Skin of body (tissue), 2 donors: ENCODE measurements around the gene DNM3. TPM values are rescaled to one million over a fixed set of nuclear protein-coding genes. Genes with fewer than 3 reads are reported as not detected.
"Not testable (repeated sequence)": the region's sequence is repeated elsewhere in the genome, so short reads cannot be mapped to it uniquely, and the experiment has no call there.

Source experiments
- DNase-seq: peaks from one replicate; lab custom pipeline; 2025; lab: John Stamatoyannopoulos, UW
- total RNA-seq: library from RNA; depleted of rRNA; stranded (reverse); fragments of >200 nt; gene quantifications from one replicate; pipeline ENCODE4 v1.2.3, GENCODE V29; 2014

Gene DNM3
- 5.2 TPM for total RNA-seq

GRCh38 chr1:171841050-171841910 is at the start of gene DNM3:
TSS of gene DNM3 (plus strand) at chr1:171841498. CDS start at chr1:171841657, 159 bp downstream.
- peak; percentile 49 for DNase-seq

DNA sequence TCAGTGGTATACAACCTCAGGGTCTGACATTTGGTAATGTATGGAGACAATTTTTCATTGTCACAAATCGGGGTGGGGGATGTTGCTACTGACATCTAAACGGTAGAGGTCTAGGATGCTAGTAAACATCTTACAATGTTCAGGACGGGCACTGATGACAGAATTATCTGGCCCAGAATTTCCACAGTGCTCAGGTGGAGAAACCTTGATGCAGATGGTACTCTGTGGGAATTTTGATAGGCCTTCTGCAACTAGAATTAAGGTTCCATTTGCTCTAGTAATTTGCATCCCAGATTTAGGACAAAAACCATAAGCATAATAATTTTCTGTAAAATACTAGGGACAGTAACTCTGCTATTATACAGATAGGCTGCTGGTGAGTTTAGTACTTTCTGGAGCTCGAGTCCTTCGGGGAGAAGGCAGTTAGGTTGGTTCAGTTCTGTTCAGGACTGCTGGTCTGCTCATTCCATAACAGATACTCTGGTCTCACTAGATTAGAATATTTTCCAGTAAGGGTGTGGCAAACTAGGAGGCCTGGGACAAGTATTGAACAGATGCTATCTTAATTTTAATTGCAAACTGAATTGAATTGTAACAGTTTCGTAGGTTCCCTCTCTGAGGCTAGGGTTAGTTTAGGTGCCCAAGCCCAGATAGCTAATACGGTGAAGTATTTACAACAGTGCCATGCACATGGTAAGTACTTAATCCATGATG is 48.5 kb upstream of the DNM3 start:
- DNase-seq, result no peak

DNA sequence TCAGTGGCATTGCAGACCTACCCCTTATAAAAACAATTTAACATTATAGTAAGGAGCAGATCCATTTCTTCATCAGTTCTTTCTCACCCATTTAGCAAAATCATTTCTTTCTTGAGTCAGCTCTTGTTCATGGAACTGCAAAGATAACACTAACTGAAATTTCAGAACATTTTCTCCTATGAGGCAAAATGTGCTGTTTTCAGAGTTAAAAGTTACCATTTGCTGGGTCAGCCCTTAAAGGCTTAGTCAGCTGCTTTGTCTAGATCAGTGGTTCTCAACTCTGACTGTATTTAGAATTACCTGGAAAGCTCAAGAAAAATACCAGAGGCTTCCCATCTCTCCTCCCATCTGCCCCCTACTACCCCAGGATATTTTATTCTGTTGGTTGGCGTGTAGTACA is 47.7 kb upstream of the DNM3 start:
- DNase-seq, result no peak

- DNase-seq, result no peak
These were observed 47.2 kb upstream of the DNM3 start for GRCh38 chr1:171794085-171794484.

DNA sequence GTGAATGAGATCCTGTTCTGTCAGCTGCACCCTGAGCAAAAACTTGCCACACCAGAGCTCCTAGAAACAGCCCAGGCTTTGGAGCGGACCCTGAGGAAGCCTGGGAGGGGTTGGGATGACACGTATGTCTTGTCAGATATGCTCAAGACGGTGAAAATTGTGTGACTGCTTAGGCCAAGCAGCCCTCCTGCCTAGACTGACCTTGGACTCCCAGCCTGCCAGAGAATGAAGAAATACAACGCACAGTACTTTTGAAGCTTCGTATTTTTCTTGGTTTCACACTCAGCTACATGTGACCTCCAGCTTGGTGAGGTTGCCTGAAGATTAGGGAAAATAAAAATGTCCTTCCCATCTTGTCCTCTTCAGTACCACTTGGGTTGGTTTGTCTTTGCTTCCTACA is 44.7 kb upstream of the DNM3 start:
- no peak for DNase-seq

DNA sequence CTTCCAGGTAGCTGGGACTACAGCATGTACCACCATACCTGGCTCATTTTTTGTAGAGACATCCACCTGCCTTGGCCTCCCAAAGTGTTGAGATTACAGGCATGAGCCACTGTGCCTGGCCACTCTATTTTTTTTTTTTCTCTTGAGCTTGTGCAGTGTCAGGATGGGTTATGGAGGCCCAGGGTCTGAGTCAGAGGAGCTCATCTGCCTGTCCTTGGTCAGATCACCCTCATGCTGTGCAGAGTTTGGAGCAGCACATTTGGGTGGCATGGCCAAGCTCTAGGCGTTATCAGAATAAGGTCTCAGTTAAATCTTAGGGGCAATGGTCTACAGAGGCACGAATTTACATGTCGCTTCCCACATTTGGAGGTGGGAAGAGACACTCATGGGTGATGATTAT is 43.0 kb upstream of the DNM3 start:
- DNase-seq, result no peak

DNA sequence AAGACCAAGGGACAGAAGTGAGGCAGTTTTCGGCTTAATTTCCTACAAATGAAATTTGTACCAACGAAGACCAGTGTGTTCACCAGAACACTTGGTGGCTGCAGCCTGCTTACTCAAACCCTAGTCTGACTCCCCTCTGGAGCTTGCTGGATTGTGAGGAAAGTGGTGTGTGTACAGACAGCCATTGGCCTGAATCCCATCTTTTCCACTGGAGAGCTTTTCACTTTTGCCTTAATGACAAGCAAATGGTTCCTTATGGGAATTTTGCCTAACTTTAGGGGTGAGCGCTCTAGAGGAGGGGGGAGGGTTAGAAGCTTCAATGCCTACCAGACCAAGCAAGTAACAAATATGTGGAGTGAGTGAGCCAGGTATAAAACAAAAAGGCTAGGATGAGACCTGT is 42.5 kb upstream of the DNM3 start:
- DNase-seq, result peak; percentile 6

- no peak for DNase-seq
These were observed 42.1 kb upstream of the DNM3 start for GRCh38 chr1:171799166-171799565.

DNA sequence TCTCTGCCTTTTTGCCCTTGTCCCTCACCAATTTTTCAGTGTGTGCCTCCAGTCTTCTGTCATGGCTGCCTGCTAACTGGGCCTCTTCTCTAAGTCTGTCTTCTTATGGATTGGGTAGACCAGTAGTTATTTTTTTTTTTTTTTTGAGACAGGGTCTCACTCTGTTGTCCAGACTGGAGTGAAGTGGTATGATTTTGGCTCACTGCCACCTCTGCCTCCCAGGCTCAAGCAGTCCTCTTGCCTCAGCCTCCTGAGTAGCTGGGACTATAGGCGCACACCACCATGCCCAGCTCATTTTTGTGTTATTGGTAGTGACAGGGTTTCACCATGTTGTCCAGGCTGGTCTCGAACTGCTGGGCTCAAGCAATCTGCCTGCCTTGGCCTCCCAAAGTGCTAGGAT is 41.6 kb upstream of the DNM3 start:
- DNase-seq, result not testable (repeated sequence)

DNA sequence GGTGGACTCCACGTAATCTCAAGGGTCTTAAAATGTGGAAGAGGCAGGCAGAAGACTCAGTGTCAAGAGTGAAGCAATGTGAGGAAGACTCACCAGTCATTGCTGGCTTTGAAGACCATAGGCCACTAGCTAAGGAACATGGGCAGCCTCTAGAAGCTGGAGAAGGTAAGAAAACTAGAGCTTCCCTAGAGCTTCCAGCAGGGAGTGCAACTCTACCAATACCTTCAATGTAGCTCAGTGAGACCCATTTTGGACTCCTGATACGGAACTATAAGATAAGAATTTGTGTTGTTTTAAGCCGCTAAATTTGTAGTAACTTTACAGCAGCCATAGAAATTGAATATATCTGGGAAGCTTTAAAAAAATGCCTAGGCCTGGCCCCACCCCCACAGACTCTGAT is 41.0 kb upstream of the DNM3 start:
- DNase-seq, result no peak

GRCh38 chr1:171800851-171801250 is 40.4 kb upstream of the DNM3 start:
- DNase-seq, result no peak

DNA sequence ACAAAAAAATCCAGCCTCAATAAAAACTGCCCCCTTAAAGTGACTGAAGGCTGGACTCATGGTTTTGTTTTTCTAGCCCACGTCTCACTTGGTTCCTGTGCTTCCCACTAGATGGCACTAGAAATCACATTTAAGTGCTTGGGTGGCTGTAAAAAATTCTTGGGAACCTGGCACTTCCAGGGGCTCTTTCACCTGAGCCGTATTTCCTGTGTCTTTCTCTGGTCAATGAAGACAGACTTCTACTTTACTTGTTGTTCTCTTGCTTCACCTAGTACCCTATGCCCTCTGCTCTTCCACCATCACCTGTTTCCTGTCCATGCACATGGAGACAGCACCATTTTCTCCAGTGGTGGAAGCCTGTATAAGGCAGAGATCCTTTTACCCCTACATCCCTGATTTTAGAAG is 39.8 kb upstream of the DNM3 start:
- no peak for DNase-seq

DNA sequence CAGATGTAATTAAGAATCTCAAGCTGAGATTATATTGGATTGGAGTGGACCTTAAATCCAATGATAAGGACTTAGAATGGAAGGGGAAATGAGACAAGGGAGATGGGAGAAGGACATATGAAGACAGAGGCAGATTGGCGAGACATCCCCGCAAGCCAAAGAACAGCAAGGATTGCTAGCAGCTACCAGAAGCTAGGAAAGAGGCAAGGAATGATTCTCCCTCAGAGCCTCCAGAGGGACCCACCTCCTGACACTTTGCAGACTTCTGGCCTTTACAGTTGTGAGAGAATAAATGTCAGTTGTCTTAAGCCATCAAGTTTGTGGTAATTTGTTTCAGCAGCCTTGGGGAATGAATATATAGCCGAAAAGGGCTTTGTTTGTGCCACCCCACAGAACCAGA is 39.1 kb upstream of the DNM3 start:
- no peak for DNase-seq

DNA sequence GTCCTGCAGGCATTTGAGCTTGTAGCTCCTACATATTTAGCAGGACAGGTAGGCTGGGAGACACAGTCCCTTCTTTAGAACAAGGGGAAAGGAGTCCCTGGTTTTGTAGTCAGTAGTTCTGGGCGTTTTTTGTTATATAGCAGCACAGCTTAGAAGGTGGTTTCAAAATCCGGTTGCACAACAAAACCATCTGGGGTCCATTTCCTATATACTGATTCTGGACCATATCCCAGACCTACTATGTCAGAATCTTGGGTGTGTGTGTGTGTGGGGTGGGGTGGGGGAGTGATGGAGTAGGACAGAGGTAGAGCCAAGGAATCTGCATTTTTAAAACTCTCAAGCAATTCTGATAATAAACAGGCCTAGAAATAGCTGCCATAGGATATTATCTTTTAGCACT is 38.3 kb upstream of the DNM3 start:
- DNase-seq, result peak; percentile 78

- no peak for DNase-seq
These were observed 37.8 kb upstream of the DNM3 start for GRCh38 chr1:171803461-171804022.

- no peak for DNase-seq
These were observed 35.7 kb upstream of the DNM3 start for GRCh38 chr1:171805395-171806115.

GRCh38 chr1:171807556-171807955 is 33.7 kb upstream of the DNM3 start:
- DNase-seq, result no peak

GRCh38 chr1:171809834-171810233 is 31.5 kb upstream of the DNM3 start:
- DNase-seq, result no peak

GRCh38 chr1:171811672-171812071 is 29.6 kb upstream of the DNM3 start:
- DNase-seq, result no peak

DNA sequence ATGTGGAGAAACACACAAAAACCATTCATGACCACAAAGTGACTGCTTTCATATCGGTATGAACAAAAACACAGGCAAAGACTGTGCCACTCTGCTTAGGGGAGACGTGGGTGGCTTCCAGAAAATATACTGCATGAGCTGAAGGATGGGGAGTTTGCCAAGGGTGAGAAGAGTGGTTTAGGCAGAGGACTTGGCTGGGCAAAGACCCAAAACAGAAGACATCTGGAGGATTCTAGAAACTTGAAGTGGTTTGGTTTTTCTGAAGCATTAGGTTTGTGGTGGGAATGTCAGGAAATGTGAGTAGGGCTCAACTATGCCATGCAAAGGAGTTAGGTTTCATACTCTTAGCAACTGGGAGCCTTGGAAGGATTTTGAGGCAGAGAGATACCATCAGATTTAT is 26.6 kb upstream of the DNM3 start:
- no peak for DNase-seq

- DNase-seq, result no peak
These were observed 24.9 kb upstream of the DNM3 start for GRCh38 chr1:171816300-171816901.
